Measurements from ENCODE around the gene SH3RF3. TPM values are rescaled to one million over a fixed set of nuclear protein-coding genes. Genes with fewer than 3 reads are reported as not detected.

The SH3RF3 gene
- total RNA-seq, 3 donors from 2014 or later (not counting 1 experiment from before 2014, with no cell fraction given), result 0.23 to 0.61 (median 0.34) TPM

- intact Hi-C loops (cut with micrococcal nuclease), result no loop called here
- Histone ChIP-seq H3K9me3 (ENCODE audit: control insufficient read depth, insufficient read depth, low read length) (no peaks in the 10 kb centered on the region), H3K4me1 (ENCODE audit: control insufficient read depth, insufficient read depth, low read length) (peaks cover 6% of the 10 kb centered on the region), H3K27ac (ENCODE audit: low read length) (no peak overlapping the region), H3K27me3 (ENCODE audit: control insufficient read depth, insufficient read depth, low read length) (no peaks in the 10 kb centered on the region), H3K4me3 (ENCODE audit: low read length) (no peak overlapping the region), H3K36me3 (ENCODE audit: control insufficient read depth, insufficient read depth, low read length) (no peaks in the 10 kb centered on the region)
- 93% methylated on average over 8 of the region's 9 CpGs for WGBS (ENCODE audit: insufficient coverage)
- DNase-seq, result no peak
- Mint-ChIP-seq H3K4me1 (peaks cover 29 to 31% of the 10 kb centered on the region in 2 donors), H3K36me3 (no peaks in the 10 kb centered on the region), H3K9me3 (no peaks in the 10 kb centered on the region), H3K4me3 (no peak overlapping the region), H3K27ac (no peak overlapping the region), H3K27me3 (ENCODE audit: low read depth in 2 of 2) (peaks cover 11% of the 10 kb centered on the region in 2 donors)
- no peak for ATAC-seq
- TF ChIP-seq, protein P1, sequence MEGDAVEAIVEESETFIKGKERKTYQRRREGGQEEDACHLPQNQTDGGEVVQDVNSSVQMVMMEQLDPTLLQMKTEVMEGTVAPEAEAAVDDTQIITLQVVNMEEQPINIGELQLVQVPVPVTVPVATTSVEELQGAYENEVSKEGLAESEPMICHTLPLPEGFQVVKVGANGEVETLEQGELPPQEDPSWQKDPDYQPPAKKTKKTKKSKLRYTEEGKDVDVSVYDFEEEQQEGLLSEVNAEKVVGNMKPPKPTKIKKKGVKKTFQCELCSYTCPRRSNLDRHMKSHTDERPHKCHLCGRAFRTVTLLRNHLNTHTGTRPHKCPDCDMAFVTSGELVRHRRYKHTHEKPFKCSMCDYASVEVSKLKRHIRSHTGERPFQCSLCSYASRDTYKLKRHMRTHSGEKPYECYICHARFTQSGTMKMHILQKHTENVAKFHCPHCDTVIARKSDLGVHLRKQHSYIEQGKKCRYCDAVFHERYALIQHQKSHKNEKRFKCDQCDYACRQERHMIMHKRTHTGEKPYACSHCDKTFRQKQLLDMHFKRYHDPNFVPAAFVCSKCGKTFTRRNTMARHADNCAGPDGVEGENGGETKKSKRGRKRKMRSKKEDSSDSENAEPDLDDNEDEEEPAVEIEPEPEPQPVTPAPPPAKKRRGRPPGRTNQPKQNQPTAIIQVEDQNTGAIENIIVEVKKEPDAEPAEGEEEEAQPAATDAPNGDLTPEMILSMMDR (IDR thresholded peaks at IDR 0.05), result no peak
Measured at GRCh38 chr2:109202486-109202885, 73.5 kb downstream of the SH3RF3 start.

DNA sequence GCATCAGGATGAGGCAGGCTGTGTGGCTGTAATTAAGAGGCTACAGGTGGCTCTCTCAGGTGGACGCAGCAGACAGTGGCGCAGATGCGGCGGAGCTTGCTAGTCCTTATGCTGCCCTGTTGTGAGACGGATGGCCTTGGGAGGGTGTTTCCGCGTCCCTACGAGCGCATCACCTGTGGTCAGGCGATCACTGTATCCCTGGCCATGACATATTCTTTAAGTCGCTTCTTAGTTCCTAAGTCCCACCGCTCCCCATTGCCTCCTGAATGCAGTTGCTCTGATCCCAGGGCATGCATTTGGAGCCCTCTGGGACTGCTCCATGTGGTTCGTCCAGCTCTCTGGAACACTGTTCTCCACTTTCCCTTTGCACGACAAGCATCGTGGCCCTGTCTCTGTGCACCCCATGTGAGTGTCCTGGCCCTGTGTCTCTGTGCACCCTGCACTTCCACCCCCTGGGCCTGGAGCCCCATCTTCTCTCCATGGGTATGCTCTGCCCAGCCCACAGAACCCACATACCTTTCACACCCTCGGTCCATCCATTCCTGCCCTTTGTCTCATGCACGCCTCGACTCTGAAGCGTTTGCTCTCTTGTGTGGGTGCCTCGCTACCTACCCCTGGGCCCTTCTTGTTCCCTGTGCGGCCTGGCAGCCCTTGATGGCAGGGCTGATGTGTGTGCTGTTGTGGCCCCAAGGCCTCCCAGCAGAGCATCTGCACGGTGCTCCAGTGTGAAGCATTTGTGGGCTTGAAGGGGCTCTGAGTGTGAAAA, 74.4 kb downstream of the SH3RF3 start:
- no peaks in the 10 kb centered on the region for H3K36me3 ChIP-seq (ENCODE audit: control insufficient read depth, insufficient read depth, low read length)
- no peak overlapping the region for H3K4me3 ChIP-seq (ENCODE audit: low read length)
- DNase-seq (no peak), ATAC-seq (no peak)
- peaks cover 6% of the 10 kb centered on the region for H3K4me1 ChIP-seq (ENCODE audit: control insufficient read depth, insufficient read depth, low read length)
- H3K27me3 ChIP-seq (ENCODE audit: control insufficient read depth, insufficient read depth, low read length), result no peaks in the 10 kb centered on the region
- TF ChIP-seq, protein P1 (IDR thresholded peaks at IDR 0.05), result no peak
- 93% methylated on average over 22 of the region's 22 CpGs for WGBS (ENCODE audit: insufficient coverage)
- no peak overlapping the region for H3K4me3 Mint-ChIP-seq
- no peak overlapping the region for H3K27ac ChIP-seq (ENCODE audit: low read length)
- peak overlapping the region in 1 of 2 donors; percentile 33 for H3K27ac Mint-ChIP-seq
- peaks cover 30 to 31% of the 10 kb centered on the region in 2 donors for H3K4me1 Mint-ChIP-seq
- no peaks in the 10 kb centered on the region for H3K9me3 Mint-ChIP-seq
- peaks cover 11% of the 10 kb centered on the region in 2 donors for H3K27me3 Mint-ChIP-seq (ENCODE audit: low read depth in 2 of 2)
- no peaks in the 10 kb centered on the region for H3K9me3 ChIP-seq (ENCODE audit: control insufficient read depth, insufficient read depth, low read length)
- intact Hi-C loops (cut with micrococcal nuclease), result no loop called here
- H3K36me3 Mint-ChIP-seq, result no peaks in the 10 kb centered on the region

- no peaks in the 10 kb centered on the region for H3K36me3 ChIP-seq (ENCODE audit: control insufficient read depth, insufficient read depth, low read length)
- no peak overlapping the region for H3K27ac Mint-ChIP-seq
Measured at GRCh38 chr2:109204412-109204811, 75.4 kb downstream of the SH3RF3 start.

More at GRCh38 chr2:109204412-109204811, 75.4 kb downstream of the SH3RF3 start:
- H3K9me3 Mint-ChIP-seq, result no peaks in the 10 kb centered on the region
- H3K27ac ChIP-seq (ENCODE audit: low read length), result no peak overlapping the region
- intact Hi-C loops (cut with micrococcal nuclease), result no loop called here
- peaks cover 11 to 16% of the 10 kb centered on the region in 2 donors for H3K27me3 Mint-ChIP-seq (ENCODE audit: low read depth in 2 of 2)
- TF ChIP-seq, protein P1 (IDR thresholded peaks at IDR 0.05), result no peak
- H3K27me3 ChIP-seq (ENCODE audit: control insufficient read depth, insufficient read depth, low read length), result no peaks in the 10 kb centered on the region
- WGBS (ENCODE audit: insufficient coverage), result 93% methylated on average over 3 of the region's 3 CpGs
- H3K36me3 Mint-ChIP-seq, result no peaks in the 10 kb centered on the region
- no peak overlapping the region for H3K4me3 ChIP-seq (ENCODE audit: low read length)
- no peaks in the 10 kb centered on the region for H3K9me3 ChIP-seq (ENCODE audit: control insufficient read depth, insufficient read depth, low read length)
- peaks cover 6% of the 10 kb centered on the region for H3K4me1 ChIP-seq (ENCODE audit: control insufficient read depth, insufficient read depth, low read length)
- DNase-seq (no peak), ATAC-seq (no peak)
- H3K4me1 Mint-ChIP-seq, result peaks cover 30 to 31% of the 10 kb centered on the region in 2 donors
- no peak overlapping the region for H3K4me3 Mint-ChIP-seq
